Right lobe of liver (tissue), 4 donors: Measurements from ENCODE around the gene TM9SF4.

Source experiments
- POLR2A ChIP-seq: fragments of 450-650 bp; IDR thresholded peaks from one replicate; pipeline ENCODE4 v1.6.1; 2017; ENCODE audit warnings: antibody characterized with exemption, mild to moderate bottlenecking
- TF ChIP-seq, protein P1 (sequence below), 4 donors: fragments of 200-600 bp in 3 of 4; fragments of 450-650 bp in 1 of 4; IDR thresholded peaks; one replicate each; pipeline versions ENCODE4 v1.5.1 to v1.8.0; 2016 to 2022; ENCODE audit warnings: antibody characterized with exemption in 4 of 4, mild to moderate bottlenecking in 2 of 4
- donor health status: DM: no; HTN: no; CAD: no.
- donor health status: DM: no; HTN: no; CAD: no.
- donor health status: DM: no; HTN: yes; CAD: no.

- TF ChIP-seq POLR2A, result no peak
- TF ChIP-seq, protein P1, sequence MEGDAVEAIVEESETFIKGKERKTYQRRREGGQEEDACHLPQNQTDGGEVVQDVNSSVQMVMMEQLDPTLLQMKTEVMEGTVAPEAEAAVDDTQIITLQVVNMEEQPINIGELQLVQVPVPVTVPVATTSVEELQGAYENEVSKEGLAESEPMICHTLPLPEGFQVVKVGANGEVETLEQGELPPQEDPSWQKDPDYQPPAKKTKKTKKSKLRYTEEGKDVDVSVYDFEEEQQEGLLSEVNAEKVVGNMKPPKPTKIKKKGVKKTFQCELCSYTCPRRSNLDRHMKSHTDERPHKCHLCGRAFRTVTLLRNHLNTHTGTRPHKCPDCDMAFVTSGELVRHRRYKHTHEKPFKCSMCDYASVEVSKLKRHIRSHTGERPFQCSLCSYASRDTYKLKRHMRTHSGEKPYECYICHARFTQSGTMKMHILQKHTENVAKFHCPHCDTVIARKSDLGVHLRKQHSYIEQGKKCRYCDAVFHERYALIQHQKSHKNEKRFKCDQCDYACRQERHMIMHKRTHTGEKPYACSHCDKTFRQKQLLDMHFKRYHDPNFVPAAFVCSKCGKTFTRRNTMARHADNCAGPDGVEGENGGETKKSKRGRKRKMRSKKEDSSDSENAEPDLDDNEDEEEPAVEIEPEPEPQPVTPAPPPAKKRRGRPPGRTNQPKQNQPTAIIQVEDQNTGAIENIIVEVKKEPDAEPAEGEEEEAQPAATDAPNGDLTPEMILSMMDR (IDR thresholded peaks at IDR 0.05), result no peak
These were observed 10.7 kb upstream of the TM9SF4 start for GRCh38 chr20:32098786-32099185.
